Suprapubic skin (tissue), 4 donors: ENCODE results near the gene GPR161. TPM values are rescaled to one million over a fixed set of nuclear protein-coding genes. Genes with fewer than 3 reads are reported as not detected.

Experiments
- DNase-seq, 2 donors: peaks; one replicate each; pipeline ENCODE4 v3.0.0-alpha.2; 2019; ENCODE audit warnings: low spot score in 2 of 2
- H3K27ac ChIP-seq: fragments of 200-600 bp; sonication (generic); one replicate; pipeline ENCODE4 v1.5.1; 2019
- H3K27me3 ChIP-seq: fragments of 200-600 bp; sonication (generic); one replicate; pipeline ENCODE4 v1.5.1; 2019
- H3K36me3 ChIP-seq: fragments of 200-600 bp; sonication (generic); one replicate; pipeline ENCODE4 v1.5.1; 2019
- H3K4me1 ChIP-seq: fragments of 200-600 bp; sonication (generic); one replicate; pipeline ENCODE4 v1.5.1; 2019
- H3K4me3 ChIP-seq: fragments of 200-600 bp; sonication (generic); one replicate; pipeline ENCODE4 v1.5.1; 2019; ENCODE audit warnings: mild to moderate bottlenecking
- H3K9me3 ChIP-seq: fragments of 200-600 bp; sonication (generic); one replicate; pipeline ENCODE4 v1.5.1; 2019
- EP300 ChIP-seq: sonication (generic); formaldehyde crosslinking; IDR thresholded peaks from one replicate; pipeline ENCODE4 v1.6.1; 2017; ENCODE audit warnings: antibody characterized with exemption
- POLR2A ChIP-seq, 2 donors: fragments of 450-650 bp; IDR thresholded peaks; one replicate each; pipeline ENCODE4 v1.6.1; 2017; ENCODE audit warnings: antibody characterized with exemption in 2 of 2, mild to moderate bottlenecking in 2 of 2, moderate library complexity in 2 of 2
- POLR2AphosphoS5 ChIP-seq, 3 donors: sonication (generic); formaldehyde crosslinking; IDR thresholded peaks; one replicate each; pipeline ENCODE4 v1.6.1; 2017; ENCODE audit warnings: antibody characterized with exemption in 3 of 3
- WGBS: methylation state at CpG from one replicate; pipeline ENCODE4 v1.1.5; 2018; 5-methylcytosine and 5-hydroxymethylcytosine counted together
- total RNA-seq, 4 donors: library from RNA; depleted of rRNA; stranded (reverse); fragments of >200 nt; gene quantifications; one replicate each; pipeline ENCODE4 v1.1.0, GENCODE V29; 2016
- TF ChIP-seq, protein P1 (sequence below), 2 donors: fragments of 200-600 bp in 1 of 2; fragments of 450-650 bp in 1 of 2; sonication (generic) in 1 of 2; IDR thresholded peaks; one replicate each; pipeline ENCODE4 v1.5.1; 2016 to 2019; ENCODE audit warnings: antibody characterized with exemption in 2 of 2, mild to moderate bottlenecking in 1 of 2, moderate library complexity in 1 of 2

Gene GPR161
- total RNA-seq, 4 donors from 2014 or later = 3.1 to 7.6 (median 4.2) TPM

DNA sequence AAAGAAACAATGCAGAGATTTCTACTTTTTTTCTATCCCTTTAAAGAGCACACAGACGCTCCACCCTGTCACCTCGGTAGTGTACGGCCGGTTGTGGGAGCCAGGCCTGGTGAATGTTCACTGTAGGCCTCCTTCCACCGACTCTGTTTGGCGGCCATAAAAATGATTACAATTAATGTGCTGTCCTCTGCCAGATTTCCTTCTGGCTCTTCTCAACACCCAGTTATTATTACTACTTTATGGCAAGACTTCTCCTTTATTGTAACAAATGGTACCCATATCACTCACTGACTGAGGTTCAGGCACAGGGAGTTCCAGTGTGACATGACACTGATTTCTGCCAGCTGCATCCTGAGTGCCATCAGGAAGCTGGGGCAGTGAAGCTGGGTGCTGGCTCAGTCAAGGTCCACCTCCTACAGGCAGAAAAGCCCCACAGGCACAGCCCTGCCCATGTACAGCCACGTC is 37.4 kb downstream of the GPR161 start:
- H3K4me3 ChIP-seq = no peak overlapping the region
- TF ChIP-seq EP300 = no peak
- no peak for TF ChIP-seq POLR2A (IDR thresholded peaks at IDR 0.05)
- TF ChIP-seq POLR2AphosphoS5 (IDR thresholded peaks at IDR 0.05) = no peak
- TF ChIP-seq, protein P1, sequence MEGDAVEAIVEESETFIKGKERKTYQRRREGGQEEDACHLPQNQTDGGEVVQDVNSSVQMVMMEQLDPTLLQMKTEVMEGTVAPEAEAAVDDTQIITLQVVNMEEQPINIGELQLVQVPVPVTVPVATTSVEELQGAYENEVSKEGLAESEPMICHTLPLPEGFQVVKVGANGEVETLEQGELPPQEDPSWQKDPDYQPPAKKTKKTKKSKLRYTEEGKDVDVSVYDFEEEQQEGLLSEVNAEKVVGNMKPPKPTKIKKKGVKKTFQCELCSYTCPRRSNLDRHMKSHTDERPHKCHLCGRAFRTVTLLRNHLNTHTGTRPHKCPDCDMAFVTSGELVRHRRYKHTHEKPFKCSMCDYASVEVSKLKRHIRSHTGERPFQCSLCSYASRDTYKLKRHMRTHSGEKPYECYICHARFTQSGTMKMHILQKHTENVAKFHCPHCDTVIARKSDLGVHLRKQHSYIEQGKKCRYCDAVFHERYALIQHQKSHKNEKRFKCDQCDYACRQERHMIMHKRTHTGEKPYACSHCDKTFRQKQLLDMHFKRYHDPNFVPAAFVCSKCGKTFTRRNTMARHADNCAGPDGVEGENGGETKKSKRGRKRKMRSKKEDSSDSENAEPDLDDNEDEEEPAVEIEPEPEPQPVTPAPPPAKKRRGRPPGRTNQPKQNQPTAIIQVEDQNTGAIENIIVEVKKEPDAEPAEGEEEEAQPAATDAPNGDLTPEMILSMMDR (IDR thresholded peaks at IDR 0.05) = no peak
- H3K27me3 ChIP-seq = no peaks in the 10 kb centered on the region
- peaks cover 17% of the 10 kb centered on the region for H3K36me3 ChIP-seq
- H3K27ac ChIP-seq = no peak overlapping the region
- 67% methylated on average over 7 of the region's 7 CpGs for WGBS
- no peak for DNase-seq
- H3K4me1 ChIP-seq = peaks cover 6% of the 10 kb centered on the region
- no peaks in the 10 kb centered on the region for H3K9me3 ChIP-seq

DNA sequence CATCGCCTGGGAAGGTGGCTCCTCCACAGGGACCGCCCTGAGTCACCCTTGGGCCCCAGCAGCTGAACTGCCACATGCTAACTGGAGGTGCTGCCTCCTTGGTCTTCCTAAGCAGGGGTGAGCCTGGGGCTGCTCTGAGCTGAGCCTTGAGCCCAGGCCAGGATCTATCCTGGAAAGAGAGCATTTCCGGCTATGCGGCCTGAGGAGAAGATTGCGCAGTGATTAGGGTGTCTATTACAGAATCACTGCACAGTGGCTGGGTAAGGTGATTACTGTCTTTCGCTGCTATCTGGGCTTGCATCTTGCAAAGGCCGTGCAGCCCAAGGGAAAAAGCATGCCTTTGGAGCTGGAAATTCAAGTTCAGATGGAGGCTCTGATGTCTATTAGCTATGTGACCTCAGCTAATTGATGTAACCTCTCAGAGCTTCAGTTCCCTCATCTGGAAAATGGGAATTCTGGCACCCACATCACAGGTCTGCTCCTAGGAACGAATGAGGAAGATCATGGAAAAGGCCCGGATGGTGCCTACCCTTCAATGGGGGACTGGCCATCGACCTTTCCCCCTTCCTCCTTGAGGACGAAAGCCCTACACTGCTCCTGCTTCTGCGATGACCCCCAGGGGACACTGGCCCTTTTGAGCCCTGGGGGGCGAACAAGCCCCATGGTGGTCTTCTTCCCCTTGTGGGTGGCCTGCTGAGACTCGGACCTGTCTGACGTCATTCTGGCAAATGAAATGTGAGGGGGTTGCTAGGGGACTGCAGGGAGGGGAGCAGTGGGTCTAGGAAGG is 38.0 kb downstream of the GPR161 start:
- no peak for TF ChIP-seq POLR2A (IDR thresholded peaks at IDR 0.05)
- Histone ChIP-seq H3K9me3 (no peaks in the 10 kb centered on the region), H3K27me3 (no peaks in the 10 kb centered on the region), H3K4me1 (peaks cover 6% of the 10 kb centered on the region), H3K36me3 (peaks cover 14% of the 10 kb centered on the region), H3K27ac (no peak overlapping the region), H3K4me3 (no peak overlapping the region)
- 85% methylated on average over 15 of the region's 15 CpGs for WGBS
- DNase-seq = no peak

DNA sequence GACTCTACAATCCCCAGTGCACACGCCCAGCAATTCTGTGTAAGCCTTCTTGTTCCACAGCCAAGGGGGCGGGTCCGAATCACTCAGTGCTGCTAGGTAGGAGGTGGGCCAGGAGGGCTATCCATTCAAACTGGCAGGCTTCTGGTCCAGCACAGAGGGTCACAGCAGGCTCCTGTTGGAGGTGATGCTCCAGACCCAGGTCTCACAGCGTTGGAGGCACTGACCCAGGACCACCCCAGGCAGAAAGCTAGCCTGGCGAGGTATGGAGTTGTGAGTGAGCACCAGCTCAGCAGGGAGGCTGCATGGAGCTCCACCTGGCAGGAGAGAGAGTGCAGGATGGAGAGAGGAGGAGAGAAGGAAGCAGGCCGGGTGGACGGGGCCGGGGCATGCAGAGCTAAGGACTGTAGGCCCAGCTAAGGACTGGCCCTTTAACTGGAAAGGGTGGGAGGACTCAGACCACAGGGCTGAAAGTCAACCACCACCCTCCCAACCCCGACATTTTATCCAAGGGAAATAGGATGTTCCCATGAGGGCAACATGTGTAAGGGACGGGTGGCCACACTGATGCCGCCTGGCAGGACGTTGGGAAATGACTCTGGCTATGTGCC is 38.7 kb downstream of the GPR161 start:
- H3K4me3 ChIP-seq = no peak overlapping the region
- no peak for DNase-seq
- H3K36me3 ChIP-seq = peaks cover 14% of the 10 kb centered on the region
- TF ChIP-seq, protein P1 (IDR thresholded peaks at IDR 0.05) = no peak
- TF ChIP-seq POLR2AphosphoS5 (IDR thresholded peaks at IDR 0.05) (no peak), EP300 (no peak), POLR2A (IDR thresholded peaks at IDR 0.05) (no peak)
- no peaks in the 10 kb centered on the region for H3K9me3 ChIP-seq
- H3K27ac ChIP-seq = no peak overlapping the region
- WGBS = 86% methylated on average over 10 of the region's 12 CpGs
- no peaks in the 10 kb centered on the region for H3K27me3 ChIP-seq
- peaks cover 6% of the 10 kb centered on the region for H3K4me1 ChIP-seq

DNA sequence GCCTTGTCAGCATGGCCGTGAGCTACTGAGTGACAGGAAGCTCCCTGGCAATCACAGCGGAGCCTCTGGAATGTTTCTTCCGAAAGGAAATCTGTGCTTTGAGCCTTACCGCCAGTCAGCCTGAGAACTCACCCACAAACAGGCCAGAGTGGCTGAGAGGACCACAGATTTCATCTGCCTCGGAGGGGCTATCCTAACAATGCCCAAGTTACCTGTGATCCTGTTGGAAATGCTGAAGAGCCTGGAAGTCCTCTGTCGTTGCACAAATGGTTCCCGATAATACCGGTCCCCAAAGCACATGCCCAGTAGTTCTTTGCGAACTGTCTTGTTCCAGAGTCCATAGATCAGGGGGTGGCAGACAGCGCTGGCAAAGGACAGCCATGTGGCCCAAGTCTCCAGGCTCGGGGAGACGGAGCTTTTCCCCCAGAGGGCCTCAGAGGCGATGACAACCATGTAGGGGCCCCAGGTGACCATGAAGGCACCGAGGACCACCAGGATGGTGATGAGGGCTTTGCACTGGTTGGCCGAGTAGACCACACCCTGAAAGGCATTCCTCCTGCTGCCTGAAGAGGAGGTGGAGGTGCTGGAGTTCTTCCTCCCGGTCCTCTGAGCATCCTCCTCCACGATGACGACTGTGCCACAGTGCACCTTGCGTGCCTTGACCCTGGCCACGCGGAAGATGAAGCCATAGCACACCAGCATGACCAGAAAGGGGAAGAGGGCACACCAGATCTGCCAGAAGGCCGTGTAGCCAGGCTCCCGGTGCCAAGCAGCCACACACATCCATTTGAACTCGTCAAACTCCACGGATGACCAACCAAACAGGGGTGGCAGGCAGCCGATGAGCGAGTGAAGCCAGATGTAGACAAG is 40.2 kb downstream of the GPR161 start:
- no peak for DNase-seq
- peaks cover 6% of the 10 kb centered on the region for H3K4me1 ChIP-seq
- no peaks in the 10 kb centered on the region for H3K27me3 ChIP-seq
- H3K9me3 ChIP-seq = no peaks in the 10 kb centered on the region
- no peak for TF ChIP-seq EP300
- TF ChIP-seq, protein P1 (IDR thresholded peaks at IDR 0.05) = no peak
- no peak for TF ChIP-seq POLR2AphosphoS5 (IDR thresholded peaks at IDR 0.05)
- TF ChIP-seq POLR2A (IDR thresholded peaks at IDR 0.05) = no peak
- H3K27ac ChIP-seq = no peak overlapping the region
- H3K36me3 ChIP-seq = peaks cover 14% of the 10 kb centered on the region
- H3K4me3 ChIP-seq = no peak overlapping the region
- WGBS = 88% methylated on average over 17 of the region's 27 CpGs

DNA sequence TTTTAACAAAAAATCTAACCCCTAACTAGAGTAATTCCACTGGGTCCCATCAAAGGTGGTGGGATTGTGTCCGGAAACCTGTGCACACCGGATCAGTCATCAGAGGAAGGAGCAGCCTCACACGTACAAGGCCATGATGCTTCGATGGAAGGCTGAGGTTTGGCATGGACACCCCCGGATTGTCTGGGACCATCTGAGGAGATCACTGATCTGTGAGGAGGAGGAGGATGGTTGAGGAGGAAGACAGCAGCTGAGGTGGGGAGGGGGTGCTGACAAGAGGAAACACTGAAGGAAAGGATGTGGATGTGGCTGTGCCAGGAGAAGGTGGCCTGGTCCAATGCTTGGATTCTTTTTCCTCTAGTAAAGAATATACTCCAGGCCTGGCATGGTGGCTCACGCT is 41.3 kb downstream of the GPR161 start:
- Histone ChIP-seq H3K36me3 (peaks cover 14% of the 10 kb centered on the region), H3K27me3 (no peaks in the 10 kb centered on the region), H3K9me3 (no peaks in the 10 kb centered on the region), H3K4me1 (peaks cover 6% of the 10 kb centered on the region), H3K4me3 (no peak overlapping the region), H3K27ac (no peak overlapping the region)
- WGBS = 97% methylated on average over 6 of the region's 6 CpGs
- TF ChIP-seq POLR2AphosphoS5 (IDR thresholded peaks at IDR 0.05) (no peak), POLR2A (IDR thresholded peaks at IDR 0.05) (no peak), EP300 (no peak)
- TF ChIP-seq, protein P1 (IDR thresholded peaks at IDR 0.05) = no peak
- no peak for DNase-seq
